Effector memory CD4-positive, alpha-beta T cell (primary cell): ENCODE results near the gene PRDM11.

Experiments used
- DNase-seq, 3 donors: peaks; one replicate each; pipeline ENCODE4 v3.0.0-alpha.2; 2020
- H3K27ac ChIP-seq: 2 replicates; pipeline ENCODE4 v1.7.0; 2013; ENCODE audit warnings: mild to moderate bottlenecking, low read length, moderate library complexity; ENCODE audit not compliant: insufficient read depth, poor library complexity, severe bottlenecking
- H3K27me3 ChIP-seq: replicated peaks from 2 replicates; pipeline ENCODE4 v1.7.0; 2013; ENCODE audit warnings: mild to moderate bottlenecking, low read length; ENCODE audit not compliant: insufficient read depth, control insufficient read depth, poor library complexity, severe bottlenecking
- H3K36me3 ChIP-seq: 2 replicates; pipeline ENCODE4 v1.7.0; 2013; ENCODE audit warnings: mild to moderate bottlenecking, low read length, moderate library complexity; ENCODE audit not compliant: control insufficient read depth, insufficient read depth
- H3K4me1 ChIP-seq: 2 replicates; pipeline ENCODE4 v1.7.0; 2013; ENCODE audit warnings: low read length, mild to moderate bottlenecking; ENCODE audit not compliant: control insufficient read depth, insufficient read depth, poor library complexity, severe bottlenecking
- H3K4me3 ChIP-seq: 2 replicates; pipeline ENCODE4 v1.7.0; 2013; ENCODE audit warnings: low read length, low read depth, mild to moderate bottlenecking; ENCODE audit not compliant: insufficient read depth, poor library complexity, severe bottlenecking
- H3K9me3 ChIP-seq: 2 replicates; pipeline ENCODE4 v1.7.0; 2013; ENCODE audit warnings: mild to moderate bottlenecking, low read length, moderate library complexity; ENCODE audit not compliant: control insufficient read depth

The PRDM11 gene

GRCh38 chr11:45267052-45267451 lies 120.6 kb downstream of the PRDM11 start:
- Histone ChIP-seq H3K27ac (no peak overlapping the region), H3K9me3 (no peaks in the 10 kb centered on the region), H3K4me3 (no peak overlapping the region), H3K27me3 (peaks cover 16% of the 10 kb centered on the region), H3K36me3 (no peaks in the 10 kb centered on the region), H3K4me1 (no peaks in the 10 kb centered on the region)
- no peak for DNase-seq

- no peaks in the 10 kb centered on the region for H3K9me3 ChIP-seq
- DNase-seq, result no peak
- no peak overlapping the region for H3K4me3 ChIP-seq
- H3K36me3 ChIP-seq, result no peaks in the 10 kb centered on the region
- peaks cover 16% of the 10 kb centered on the region for H3K27me3 ChIP-seq
- no peaks in the 10 kb centered on the region for H3K4me1 ChIP-seq
- no peak overlapping the region for H3K27ac ChIP-seq
Measured at GRCh38 chr11:45267652-45268299, 121.3 kb downstream of the PRDM11 start.

GRCh38 chr11:45269678-45270077 lies 123.2 kb downstream of the PRDM11 start:
- Histone ChIP-seq H3K4me1 (no peaks in the 10 kb centered on the region), H3K4me3 (no peak overlapping the region), H3K9me3 (no peaks in the 10 kb centered on the region), H3K27me3 (peaks cover 14% of the 10 kb centered on the region), H3K36me3 (no peaks in the 10 kb centered on the region), H3K27ac (no peak overlapping the region)
- no peak for DNase-seq

- H3K4me3 ChIP-seq, result no peak overlapping the region
- H3K9me3 ChIP-seq, result no peaks in the 10 kb centered on the region
- H3K4me1 ChIP-seq, result no peaks in the 10 kb centered on the region
- H3K27ac ChIP-seq, result no peak overlapping the region
- H3K27me3 ChIP-seq, result peaks cover 14% of the 10 kb centered on the region
- no peaks in the 10 kb centered on the region for H3K36me3 ChIP-seq
- no peak for DNase-seq
Measured at GRCh38 chr11:45270946-45271716, 124.7 kb downstream of the PRDM11 start.

- no peaks in the 10 kb centered on the region for H3K36me3 ChIP-seq
- H3K4me3 ChIP-seq, result no peak overlapping the region
- no peak overlapping the region for H3K27ac ChIP-seq
- DNase-seq, result no peak
- H3K4me1 ChIP-seq, result no peaks in the 10 kb centered on the region
- peaks cover 14% of the 10 kb centered on the region for H3K27me3 ChIP-seq
- H3K9me3 ChIP-seq, result no peaks in the 10 kb centered on the region
Measured at GRCh38 chr11:45272701-45273100, 126.3 kb downstream of the PRDM11 start.

- Histone ChIP-seq H3K36me3 (no peaks in the 10 kb centered on the region), H3K4me3 (no peak overlapping the region), H3K27me3 (peaks cover 14% of the 10 kb centered on the region), H3K4me1 (no peaks in the 10 kb centered on the region), H3K27ac (no peak overlapping the region), H3K9me3 (no peaks in the 10 kb centered on the region)
- no peak for DNase-seq
Measured at GRCh38 chr11:45273509-45273908, 127.1 kb downstream of the PRDM11 start.

GRCh38 chr11:45274206-45274605 lies 127.8 kb downstream of the PRDM11 start:
- H3K27me3 ChIP-seq, result peaks cover 14% of the 10 kb centered on the region

GRCh38 chr11:45275828-45276227 lies 129.4 kb downstream of the PRDM11 start:
- H3K27ac ChIP-seq, result no peak overlapping the region
- peaks cover 5% of the 10 kb centered on the region for H3K9me3 ChIP-seq
- no peak for DNase-seq
- no peak overlapping the region for H3K4me3 ChIP-seq
- H3K4me1 ChIP-seq, result no peaks in the 10 kb centered on the region
- peaks cover 4% of the 10 kb centered on the region for H3K27me3 ChIP-seq
- no peaks in the 10 kb centered on the region for H3K36me3 ChIP-seq

More at GRCh38 chr11:45274206-45274605, 127.8 kb downstream of the PRDM11 start:
- Histone ChIP-seq H3K4me1 (no peaks in the 10 kb centered on the region), H3K36me3 (no peaks in the 10 kb centered on the region), H3K4me3 (no peak overlapping the region), H3K9me3 (peaks cover 1% of the 10 kb centered on the region), H3K27ac (no peak overlapping the region)
- no peak for DNase-seq

- no peaks in the 10 kb centered on the region for H3K36me3 ChIP-seq
- H3K27me3 ChIP-seq, result no peaks in the 10 kb centered on the region
- no peak for DNase-seq
- H3K4me1 ChIP-seq, result no peaks in the 10 kb centered on the region
- H3K9me3 ChIP-seq, result peaks cover 5% of the 10 kb centered on the region
- H3K4me3 ChIP-seq, result no peak overlapping the region
- H3K27ac ChIP-seq, result no peak overlapping the region
Measured at GRCh38 chr11:45278714-45279113, 132.3 kb downstream of the PRDM11 start.

GRCh38 chr11:45279645-45280044 lies 133.2 kb downstream of the PRDM11 start:
- H3K4me1 ChIP-seq, result no peaks in the 10 kb centered on the region
- no peak overlapping the region for H3K4me3 ChIP-seq
- no peak overlapping the region for H3K27ac ChIP-seq
- no peak for DNase-seq
- H3K27me3 ChIP-seq, result no peaks in the 10 kb centered on the region
- peaks cover 5% of the 10 kb centered on the region for H3K9me3 ChIP-seq
- H3K36me3 ChIP-seq, result no peaks in the 10 kb centered on the region
